DMS153 treated with DMSO at 0.1 percent for 48 hours (cell line): ENCODE measurements around the gene AK9.
"Not testable (repeated sequence)": the region's sequence is repeated elsewhere in the genome, so short reads cannot be mapped to it uniquely, and the experiment has no call there.

Experiments used
- DNase-seq: peaks from one replicate; lab custom pipeline; 2025; ENCODE audit not compliant: unreplicated experiment; lab: John Stamatoyannopoulos, UW

AK9 gene

GRCh38 chr6:109690737-109691621 is at the start of gene AK9, which contains the start of gene FIG4:
TSS of gene AK9 (minus strand) at chr6:109691202. CDS start at chr6:109675745, 15,457 bp downstream.
TSS of gene FIG4 (plus strand) at chr6:109691296. CDS start at chr6:109691436, 140 bp downstream.
- peak; percentile 93 for DNase-seq

DNA sequence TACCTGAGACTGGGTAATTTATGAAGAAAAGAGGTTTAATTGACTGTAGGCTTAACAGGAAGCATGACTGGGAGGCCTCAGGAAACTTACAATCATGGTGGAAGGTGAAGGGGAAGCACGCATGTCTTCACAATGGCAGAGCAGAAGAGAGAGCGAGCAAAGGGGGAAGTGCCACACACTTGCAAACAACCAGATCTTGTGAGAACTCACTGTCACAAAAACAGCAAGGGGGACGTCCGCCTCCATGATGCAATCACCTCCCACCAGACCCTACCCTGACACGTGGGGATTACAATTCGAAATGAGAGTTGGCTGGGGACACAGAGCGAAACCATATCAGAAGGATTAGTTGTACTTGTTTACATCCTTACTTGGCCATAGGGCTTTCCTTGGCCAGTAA is 49.8 kb upstream of the AK9 start:
- no peak for DNase-seq

DNA sequence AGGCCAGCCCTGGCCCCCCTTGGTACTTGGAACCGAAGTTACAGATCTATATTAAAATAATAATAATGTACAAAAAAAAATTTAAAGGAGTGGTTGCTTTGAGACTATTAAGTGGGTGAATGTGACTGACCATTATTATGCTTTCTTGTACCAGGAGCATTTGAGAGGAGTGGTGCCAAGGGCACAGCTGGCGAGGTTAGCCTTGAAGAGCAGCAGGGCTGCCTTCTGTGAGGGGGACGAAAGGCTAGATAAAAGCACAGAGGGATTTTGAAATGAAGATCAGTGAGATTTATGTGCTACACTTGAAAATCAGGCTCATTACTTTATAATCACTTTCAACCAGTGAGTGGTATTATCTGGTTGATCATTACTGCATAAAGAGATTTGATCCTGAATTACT is 48.7 kb upstream of the AK9 start:
- no peak for DNase-seq

DNA sequence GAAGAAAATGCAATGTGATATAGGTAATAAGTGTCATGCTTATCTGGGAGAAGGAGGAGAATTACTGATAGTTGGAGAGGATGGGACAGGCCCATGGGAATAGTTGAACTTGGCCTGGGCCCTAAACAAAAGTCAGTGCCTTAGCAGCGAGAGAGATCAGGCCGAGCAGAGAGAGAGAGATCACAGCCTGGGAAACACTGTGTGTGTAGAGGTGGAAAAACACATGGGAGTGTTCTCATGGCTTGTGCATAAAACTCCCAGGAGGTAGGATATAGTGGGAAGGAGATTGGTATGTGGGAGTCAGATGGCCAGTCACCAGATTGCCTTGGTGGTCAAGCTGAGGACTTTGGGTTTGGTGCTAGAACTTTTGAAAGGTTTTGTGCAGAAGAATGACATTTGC is 47.7 kb upstream of the AK9 start:
- no peak for DNase-seq

DNA sequence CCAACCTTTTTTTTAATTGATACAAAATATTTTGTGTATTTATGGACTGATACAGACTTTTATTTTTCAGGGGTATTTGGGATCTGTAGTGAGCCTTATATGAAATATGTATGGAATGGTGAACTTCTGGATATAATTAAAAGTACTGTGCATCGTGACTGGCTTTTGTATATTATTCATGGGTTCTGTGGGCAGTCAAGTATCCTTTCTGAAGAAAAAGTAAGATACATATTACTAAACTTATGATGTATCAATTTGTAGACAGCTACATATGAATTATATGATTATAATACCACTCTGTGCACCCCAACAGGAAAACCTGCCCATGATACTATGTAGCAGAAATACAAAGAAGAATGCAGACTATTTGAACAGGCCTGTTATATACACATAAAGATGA is 47.3 kb upstream of the AK9 start:
- DNase-seq, result no peak

GRCh38 chr6:109736273-109737025 is 45.4 kb upstream of the AK9 start:
- no peak for DNase-seq

DNA sequence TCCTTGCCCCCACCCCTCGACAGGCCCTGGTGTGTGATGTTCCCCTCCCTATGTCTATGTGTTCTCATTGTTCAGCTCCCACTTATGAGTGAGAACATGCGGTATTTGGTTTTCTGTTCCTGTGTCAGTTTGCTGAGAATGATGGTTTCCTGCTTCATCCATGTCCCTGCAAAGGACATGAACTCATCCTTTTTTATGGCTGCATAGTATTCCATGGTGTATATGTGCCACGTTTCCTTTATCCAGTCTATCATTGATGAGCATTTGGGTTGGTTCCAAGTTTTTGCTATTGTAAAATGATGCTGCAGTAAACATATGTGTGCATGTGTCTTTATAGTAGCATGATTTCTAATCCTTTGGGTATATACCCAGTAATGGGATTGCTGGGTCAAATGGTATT is 34.2 kb upstream of the AK9 start:
- not testable (repeated sequence) for DNase-seq

GRCh38 chr6:109722564-109723254 is 31.7 kb upstream of the AK9 start:
- DNase-seq, result no peak

DNA sequence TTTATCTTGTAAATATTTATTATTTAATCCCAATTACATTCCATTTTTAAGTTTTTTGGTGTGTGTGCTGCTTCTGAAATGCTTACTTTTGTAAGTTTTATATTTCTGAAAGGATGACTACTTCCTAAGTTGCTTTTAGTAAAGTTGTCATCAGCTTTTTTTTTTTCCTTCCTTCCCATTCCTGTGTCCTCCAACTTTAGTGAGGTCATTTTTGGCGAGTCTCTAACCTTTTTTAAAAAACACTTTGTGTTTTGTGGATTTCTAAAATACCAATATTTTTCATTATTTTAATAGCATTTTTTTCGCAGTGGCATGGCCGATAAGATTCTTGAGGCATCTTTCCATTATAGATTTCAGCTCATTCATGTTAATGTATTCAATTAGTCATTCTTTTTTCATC is 31.0 kb upstream of the AK9 start:
- no peak for DNase-seq

DNA sequence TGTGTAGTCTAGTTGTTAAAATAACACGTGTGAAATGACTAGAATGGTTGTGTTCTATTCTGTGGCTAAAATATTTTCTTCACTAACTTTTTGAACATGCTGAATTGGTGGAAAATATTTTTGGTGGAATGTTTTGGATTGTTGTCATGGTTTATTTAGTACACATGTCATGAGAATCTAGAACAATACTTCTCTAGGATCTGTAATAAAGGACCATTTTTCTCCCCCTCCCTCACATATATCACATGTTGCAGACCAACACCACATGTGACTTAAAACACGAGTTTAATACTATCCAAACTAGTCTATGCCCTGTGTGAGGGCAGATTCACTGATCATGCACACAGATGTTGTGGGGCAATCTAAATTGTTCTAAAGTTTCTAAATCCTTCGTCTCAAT is 29.3 kb upstream of the AK9 start:
- DNase-seq, result no peak

DNA sequence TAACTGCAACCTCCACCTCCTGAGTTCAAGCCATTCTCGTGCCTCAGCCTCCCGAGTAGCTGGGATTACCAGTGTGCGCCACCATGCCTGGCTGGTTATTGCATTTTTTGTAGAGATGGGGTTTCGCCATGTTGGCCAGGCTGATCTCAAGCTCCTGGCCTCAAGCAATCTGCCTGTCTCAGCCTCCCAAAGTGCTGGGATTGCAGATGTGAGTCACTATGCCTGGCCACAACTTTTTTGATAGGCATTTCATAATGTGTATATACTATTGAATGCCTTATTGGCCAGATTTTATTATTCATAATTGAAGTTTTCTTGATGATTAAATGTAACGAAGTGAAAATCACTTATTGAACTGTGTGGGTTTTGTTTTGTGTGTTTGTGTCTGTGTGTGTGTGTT is 28.0 kb upstream of the AK9 start:
- DNase-seq, result no peak

- DNase-seq, result no peak
Measured at GRCh38 chr6:109717971-109718370, 27.0 kb upstream of the AK9 start.

DNA sequence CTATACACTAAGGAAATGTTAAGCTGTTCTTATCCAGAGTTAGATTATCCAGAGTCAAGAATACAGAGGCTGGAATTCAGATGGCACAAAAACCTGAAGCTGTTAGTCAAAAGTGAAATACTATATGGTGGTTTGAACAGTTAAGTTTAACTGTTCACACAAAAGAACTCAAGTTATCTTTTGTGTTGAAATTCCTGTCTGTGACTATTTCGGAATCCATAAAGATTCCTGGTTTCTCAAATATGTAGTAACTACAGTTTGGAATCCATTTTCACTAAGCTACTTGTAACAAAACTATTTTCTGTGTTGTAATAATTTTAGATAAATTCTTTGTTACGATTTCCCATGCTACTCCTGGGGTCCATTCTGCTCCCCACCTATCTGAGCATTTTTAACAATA is 24.6 kb upstream of the AK9 start:
- DNase-seq, result no peak

DNA sequence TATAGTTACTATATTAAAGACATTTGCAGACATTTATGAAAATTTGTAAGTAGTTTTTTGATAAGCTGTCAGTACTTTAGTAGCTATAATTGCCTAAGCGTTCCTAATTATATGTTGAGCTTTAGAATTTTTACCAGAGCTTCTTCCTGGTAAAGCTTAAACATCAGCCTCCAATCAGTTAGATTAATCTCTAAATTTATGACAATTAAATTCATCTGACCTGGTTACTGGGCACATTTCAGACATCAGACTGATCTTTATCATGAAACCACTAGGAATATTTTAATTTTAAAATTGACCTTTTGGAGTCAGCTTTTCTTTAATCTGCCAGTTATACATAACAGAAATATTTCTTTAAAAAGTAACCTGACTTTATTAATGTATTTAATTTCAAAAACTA is 23.6 kb upstream of the AK9 start:
- DNase-seq, result no peak

DNA sequence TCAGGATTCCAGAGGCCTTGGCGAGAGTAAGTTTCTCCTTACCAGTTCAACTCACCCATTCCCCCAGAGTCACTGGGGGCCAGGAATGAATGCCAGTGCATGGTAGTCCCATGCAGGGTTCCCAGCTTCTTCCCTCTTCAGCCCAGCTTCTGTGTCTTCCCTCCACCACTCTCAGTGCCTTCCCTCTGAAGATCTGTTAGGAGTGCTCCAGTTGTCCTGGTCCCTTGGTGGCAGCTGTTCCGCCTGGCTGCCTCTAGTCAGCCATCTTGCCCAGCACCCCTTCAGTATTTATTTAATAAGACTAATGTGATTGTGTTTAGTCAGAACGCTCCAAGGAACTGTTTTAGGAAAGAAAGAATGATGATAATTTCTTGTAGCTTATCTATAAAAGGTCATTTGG is 23.2 kb upstream of the AK9 start:
- DNase-seq, result no peak

DNA sequence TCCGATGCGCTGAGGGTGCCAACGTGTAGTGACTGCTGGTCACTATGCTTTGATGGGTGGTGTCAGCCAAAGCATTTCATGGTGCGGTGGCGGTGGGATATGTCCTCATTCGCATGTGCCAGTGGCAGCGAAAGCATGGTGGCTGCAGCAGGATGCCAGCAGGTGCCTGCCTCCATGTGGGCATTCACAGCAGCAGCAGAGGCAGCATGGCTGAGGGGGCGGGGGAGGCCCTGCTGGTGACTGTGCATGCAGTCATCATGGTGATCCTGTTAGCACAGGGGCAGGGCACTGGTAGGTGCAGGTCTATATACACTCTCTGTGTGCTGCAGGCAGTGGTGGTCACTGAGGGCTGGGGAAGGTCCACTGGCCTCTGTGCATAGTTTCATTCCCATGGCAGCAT is 22.1 kb upstream of the AK9 start:
- DNase-seq, result no peak

DNA sequence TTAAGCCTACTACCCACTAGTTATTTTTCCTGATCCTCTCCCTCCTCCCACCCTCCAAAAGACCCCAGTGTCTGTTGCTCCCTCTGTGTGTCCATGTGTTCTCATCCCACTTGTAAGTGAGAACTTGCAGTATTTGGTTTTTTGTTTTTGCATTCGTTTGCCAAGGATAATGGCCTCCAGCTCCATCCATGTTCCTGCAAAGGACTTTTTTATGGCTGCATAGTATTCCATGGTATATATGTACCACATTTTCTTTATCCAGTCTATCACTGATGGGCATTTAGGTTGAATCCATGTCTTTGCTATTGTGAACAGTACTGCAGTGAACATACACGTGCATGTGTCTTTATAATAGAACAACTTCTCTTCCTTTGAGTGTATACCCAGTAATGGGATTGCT is 17.1 kb upstream of the AK9 start:
- DNase-seq, result not testable (repeated sequence)

DNA sequence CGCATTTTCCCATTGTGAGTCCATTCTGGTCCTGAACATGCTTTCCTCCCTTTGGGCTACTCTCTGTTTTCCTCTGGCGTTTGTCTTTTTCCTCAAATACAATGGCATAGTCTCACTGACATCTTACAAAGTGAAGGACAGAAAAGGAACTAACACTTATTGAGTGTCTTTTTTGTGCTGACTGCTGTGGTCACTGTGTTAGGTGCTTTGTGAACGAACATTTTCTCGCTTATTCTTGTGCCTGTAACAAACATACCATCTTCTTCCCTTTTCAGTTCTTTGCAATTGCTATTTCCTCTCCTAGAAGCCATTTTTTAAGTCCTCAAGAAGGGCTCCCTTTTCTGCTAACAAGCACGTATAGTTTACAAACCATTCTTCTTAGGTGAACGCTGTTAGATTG is 15.5 kb upstream of the AK9 start:
- no peak for DNase-seq

GRCh38 chr6:109705258-109705657 is 14.3 kb upstream of the AK9 start:
- peak; percentile 96 for DNase-seq

DNA sequence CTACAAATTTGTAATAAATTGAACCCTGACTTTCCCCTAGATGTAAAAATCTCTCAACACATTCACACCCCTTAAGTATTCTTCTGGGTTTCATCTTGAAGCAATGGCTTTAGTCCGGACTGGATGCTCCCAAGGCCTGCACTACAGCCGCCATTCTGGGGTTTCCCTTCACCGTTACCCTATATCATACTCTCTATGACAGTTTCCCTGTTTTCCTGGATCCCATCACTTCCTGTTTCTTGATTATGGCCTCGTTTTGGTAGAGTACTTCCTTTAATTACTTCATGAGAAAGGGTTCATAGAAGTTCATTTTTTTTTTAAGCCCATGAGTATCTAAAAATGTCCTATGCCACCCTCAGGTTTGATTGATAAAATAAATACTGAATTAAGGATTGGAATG is 11.8 kb upstream of the AK9 start:
- no peak for DNase-seq

- DNase-seq, result no peak
Measured at GRCh38 chr6:109701774-109702173, 10.8 kb upstream of the AK9 start.

GRCh38 chr6:109701221-109701620 is 10.2 kb upstream of the AK9 start:
- no peak for DNase-seq
